HK-2 (cell line): Measurements from ENCODE around the gene FGF2.
"Not testable (repeated sequence)": the region's sequence is repeated elsewhere in the genome, so short reads cannot be mapped to it uniquely, and the experiment has no call there.

Experiments
- DNase-seq: peaks from one replicate; pipeline ENCODE4 v3.0.0-alpha.2; 2018; ENCODE audit not compliant: unreplicated experiment

FGF2 gene

DNA sequence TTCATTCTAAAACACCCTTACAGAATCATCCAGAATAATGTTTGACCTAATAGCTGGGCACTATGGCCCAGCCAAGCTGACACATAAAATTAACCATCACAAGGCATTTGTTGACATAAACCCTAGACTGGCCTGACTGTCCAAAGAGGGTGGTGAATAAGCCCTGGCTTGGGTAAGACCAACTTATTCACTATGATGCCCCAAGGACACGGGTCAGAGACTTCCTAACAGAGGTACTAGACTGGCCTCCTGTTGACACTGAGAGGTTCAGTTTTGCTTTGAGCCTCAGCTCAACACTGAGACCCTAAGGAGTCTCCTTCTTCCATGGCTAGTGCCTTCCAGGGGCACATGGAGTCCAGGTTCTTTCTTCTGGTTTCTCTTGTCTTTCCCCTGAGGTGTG, 21.3 kb downstream of the FGF2 start:
- no peak for DNase-seq

DNA sequence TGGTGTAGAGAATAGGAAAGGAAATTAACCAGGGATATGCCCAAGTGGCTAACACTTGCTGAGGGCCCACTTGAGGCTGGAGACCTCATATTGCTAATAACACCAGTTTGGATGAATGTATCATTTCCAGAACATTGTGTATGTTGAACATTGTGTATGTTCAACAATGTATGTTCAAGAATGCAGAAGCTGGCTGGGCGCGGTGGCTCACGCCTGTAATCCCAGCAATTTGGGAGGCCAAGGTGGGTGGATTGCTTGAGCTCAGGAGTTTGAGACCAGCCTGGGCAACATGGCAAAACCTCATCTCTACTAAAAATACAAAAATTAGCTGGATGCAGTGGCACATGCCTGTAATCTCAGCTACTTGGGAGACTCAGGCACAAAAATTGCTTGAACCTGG, 23.2 kb downstream of the FGF2 start:
- DNase-seq, result not testable (repeated sequence)

DNA sequence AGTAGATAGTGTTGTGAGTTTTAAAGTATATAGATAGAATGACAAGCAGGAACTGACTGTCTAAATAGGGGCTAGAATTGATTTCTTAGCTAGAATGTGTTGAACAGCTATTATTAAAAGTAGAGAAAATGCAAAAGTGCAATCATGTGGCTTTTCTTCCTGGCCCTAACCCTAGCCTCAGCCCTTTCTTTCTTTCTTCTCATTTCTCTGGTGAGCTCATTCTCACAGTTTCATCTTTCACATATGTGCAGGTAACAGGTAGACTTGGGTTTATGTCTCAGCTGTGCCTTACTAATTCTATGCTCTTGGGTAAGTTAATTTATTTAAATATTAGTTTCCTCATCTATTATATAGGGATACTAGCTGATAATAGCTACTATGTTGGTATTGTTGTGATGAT, 24.9 kb downstream of the FGF2 start:
- DNase-seq, result no peak

DNA sequence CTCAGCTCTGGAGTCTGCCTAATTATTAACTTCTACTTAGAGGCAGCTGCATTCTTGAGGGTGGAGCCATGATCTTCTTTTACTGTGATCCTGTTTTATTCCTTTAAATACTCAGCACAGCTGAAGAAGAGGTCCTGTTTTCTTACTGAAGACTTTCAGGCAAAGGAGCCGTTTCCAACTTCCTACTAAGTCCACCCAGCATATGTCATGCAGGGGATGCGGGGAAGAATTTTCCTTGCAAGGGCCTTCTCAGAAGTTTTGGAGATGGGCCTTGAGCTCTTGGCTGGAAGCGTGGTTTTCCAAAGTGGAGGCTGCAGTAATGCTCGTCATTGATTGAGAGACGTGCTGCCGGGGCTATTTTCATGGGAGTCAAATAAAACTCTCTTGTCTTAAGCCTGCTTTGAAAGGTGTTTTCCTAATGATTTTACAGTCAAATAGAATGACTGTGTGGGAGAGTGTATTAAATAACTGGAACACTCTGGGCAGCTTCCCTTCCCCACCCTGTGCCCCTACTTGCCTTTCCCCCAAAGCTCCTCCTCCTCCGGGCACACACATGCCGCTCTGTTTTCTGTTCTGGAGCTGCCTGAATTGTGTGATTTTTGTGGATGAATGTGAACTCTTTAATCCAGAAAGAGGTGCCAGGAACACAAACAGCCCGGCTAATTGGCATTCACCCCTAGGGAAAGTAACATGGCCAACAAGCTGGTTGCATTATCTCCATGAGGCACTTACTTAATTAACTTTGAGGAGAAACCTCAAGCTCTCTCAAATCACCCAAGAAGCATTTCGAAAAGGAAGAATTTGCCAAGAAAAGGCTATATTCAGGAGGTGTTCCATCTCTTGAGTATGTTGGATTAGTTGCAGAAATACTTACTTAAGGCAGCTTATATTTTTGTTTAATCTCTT, 28.1 kb downstream of the FGF2 start:
- no peak for DNase-seq

DNA sequence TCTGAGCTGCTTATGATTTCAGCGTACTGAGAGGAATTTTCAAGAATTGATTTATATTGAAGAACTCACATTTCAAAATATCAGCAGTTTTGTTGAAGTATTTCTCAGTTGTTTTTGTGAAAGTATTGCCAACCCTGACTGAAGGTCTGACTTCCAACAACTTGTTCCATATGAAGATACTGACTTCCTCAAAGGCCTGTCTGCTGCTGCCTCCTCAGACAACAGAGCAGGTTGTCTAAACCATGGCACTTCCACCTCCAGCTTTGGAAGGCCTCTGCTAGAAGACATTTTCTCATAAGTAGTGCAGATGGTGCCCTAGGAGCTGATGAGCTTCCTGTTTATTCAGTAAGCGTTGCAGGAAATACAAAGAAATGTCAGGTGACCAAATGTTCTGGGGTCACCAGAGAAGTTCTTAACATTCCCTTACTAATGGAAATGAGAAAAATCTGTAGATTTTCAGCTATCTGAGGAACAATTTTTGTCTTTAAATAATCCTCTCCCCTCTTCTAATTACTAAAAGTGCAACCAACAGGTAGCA, 28.8 kb downstream of the FGF2 start:
- no peak for DNase-seq

DNA sequence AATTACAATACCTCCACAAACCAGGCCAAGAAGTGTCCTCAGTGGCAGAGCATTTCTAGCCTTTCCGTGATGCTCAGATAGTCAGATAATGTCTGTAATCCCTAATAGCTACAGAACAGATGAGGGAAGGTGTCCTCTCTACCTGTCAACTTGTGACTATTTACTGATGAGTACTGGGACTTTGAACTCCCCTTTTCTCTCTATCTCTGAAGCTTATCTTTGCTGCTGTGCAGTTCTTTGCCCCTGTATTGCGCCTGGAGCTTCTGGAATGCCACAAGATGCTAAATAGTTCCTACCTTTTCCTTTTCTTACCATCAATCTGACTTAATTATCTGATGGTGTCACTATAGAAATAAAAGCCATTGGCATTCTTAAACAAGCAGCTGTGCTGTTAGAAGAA, 30.5 kb downstream of the FGF2 start:
- no peak for DNase-seq

DNA sequence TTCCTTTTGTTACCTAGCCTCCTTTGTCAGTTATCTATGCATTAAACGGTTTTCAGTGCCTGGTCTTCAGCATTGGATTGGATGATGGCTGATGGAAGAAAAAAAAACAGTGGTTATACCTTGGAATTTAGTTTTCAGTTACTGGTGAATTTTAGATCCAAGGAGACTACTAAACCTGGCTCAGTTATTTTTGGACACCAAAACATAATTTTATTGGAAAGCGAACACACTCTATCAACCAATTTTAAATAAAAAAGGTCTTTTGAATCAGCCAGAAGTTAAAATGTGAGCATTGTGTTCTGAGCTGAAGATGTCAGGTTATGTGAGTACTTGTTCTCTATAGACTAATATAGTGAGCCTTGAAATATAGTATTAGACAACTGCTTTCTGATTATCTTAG, 32.1 kb downstream of the FGF2 start:
- DNase-seq, result no peak

DNA sequence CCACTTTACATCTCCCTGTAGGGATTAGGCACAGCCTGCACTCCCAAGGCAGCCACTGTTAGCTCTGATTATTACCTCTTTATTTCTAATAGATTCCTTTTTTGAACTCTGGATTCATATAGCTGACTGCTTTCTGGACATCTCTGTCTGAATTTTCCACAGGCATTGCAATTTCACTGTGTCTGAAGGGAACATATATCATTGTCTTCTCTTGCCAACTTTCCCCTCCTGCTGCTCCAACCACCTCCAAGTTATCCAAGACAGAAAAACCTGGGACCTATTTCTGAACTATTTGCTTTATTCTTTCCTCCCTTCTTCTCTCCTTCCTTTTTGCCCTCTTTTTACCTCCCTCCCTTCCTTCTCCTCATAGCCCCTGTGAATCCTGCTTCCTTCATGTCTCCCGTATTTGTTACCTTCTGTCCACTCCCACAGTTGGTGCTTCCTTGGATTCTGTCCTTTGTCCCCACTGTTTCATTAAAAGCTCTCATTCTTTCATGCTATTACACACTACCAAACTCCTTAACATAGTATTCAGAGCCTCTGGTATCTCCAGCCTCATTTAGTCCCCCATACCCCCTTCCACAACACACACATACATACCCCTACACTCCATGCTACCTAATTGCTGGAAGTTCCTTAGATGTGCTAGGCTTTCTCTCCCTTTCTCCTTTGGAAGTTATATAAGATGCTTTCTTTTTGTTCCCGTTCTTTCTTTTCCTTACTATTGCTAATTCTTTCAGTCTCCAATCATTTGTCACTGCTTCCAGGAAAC, 34.7 kb downstream of the FGF2 start:
- DNase-seq, result no peak

DNA sequence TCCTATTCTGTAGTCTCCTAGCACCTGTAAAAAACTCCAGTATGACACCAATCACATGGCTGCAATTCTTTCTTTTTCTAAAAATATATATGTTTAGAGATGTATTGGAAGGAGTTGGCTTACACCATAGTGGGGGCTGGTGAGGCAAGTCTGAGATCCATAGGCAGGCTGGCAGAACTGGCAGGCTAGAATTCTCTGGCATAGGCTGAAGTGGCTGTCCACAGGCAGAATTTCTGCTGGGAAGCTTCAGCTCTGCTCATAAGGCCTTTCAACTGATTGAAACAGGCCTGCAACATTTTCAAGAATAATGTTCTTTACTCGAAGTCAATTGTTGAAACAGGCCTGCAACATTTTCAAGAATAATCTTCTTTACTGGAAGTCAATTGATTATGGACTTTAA, 37.0 kb downstream of the FGF2 start:
- DNase-seq, result no peak

DNA sequence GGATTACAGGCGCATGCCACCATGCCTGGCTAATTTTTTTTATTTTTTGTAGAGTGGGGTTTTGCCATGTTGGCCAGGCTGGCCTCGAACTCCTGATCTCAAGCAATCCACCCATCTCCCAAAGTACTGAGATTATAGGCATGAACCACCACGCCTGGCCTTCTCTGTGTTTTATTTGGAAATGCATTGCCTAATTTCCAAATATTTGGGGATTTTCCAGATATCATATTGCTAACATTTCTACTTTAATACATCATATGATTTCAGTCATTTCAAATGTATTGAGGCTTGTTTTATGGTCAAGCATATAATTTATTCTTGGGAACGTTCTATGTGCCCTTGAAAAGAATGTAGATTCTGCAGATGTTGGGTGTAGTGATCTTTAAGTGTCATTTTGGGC, 38.8 kb downstream of the FGF2 start:
- no peak for DNase-seq

DNA sequence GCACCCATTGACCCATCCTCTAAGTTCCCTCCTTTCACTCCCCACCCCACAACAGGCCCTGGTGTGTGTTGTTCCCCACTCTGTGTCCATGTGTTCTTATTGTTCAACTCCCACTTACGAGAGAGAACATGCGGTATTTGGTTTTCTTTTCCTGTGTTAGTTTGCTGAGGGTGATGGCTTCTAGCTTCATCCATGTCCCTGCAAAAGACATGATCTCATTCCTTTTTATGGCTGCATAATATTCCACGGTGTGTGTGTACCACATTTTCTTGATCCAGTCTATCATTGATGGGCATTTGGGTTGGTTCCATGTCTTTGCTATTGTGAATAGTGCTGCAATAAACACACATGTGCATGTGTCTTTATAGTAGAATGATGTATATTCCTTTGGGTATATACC, 41.6 kb downstream of the FGF2 start:
- not testable (repeated sequence) for DNase-seq

DNA sequence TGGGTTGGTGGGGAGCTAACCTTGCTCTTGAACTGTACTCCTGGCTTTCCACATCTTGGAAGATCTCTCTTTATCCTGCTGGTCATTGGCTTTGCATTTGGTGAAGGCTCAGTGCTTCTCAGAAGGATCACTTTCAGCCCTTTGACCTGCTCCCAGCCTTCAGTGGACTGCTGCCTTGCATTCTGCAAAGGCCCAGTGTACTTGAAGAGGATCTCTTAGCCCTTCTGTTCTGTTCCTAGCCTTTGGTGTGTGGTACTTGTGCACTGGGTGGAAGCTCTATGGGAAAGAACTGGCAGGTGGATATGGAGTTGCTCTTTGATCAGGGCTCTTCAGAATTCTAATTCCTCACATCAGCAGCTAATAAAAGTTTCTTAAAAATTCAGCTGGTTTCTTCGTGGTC, 46.5 kb downstream of the FGF2 start:
- DNase-seq, result peak; percentile 28

DNA sequence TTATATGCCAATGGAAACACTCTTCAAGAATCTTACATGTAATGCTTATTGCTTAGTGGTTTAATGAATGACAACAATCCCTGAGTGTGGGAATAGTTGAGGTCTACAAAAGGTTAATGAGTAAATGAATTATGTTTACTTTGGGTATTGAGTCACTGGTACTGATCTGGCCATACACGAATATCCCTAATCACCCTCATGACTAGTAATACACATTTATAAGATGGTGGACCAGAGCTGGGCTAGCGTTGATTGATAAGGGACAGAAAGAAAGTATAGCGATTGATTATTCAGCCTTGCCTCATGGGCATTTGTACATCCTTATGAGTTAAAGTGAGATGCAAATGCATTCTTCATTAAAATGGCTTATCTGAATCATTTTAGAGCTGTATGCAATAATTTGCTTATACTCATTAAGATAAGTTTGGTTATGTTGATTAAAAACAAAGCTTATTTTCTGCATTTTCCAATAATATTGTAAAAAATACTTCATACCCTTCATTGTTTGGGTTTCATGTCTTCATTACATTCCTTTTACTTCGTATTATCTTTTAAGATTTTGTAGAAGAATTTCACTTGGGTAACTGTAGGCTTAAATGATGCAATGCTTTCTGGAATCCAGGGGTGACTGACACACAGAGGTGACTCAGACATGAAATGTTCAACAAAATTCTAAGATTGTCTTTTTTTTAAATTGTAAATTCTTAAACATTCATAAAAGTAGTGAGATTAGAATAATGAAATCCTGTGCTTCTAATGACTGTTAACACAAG, 47.4 kb downstream of the FGF2 start:
- DNase-seq, result peak; percentile 32

DNA sequence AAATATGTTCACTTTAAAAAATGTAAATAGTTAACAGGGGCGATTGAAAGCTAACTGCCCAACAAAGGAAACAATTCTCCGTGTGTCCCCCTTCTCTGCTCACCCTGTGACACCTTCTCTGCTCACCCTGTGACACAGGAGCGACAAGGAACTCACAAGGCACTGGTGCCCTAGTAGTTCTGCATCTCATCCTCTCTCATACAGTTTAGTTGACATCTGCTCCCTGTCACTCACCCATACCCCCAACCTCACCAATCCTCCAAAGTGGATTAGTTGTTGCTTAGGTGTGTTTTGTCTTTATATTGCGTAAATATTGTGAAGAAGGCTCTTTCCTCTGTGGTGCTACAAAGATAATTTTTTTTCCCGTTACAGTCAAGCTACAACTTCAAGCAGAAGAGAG, 49.3 kb downstream of the FGF2 start:
- no peak for DNase-seq

DNA sequence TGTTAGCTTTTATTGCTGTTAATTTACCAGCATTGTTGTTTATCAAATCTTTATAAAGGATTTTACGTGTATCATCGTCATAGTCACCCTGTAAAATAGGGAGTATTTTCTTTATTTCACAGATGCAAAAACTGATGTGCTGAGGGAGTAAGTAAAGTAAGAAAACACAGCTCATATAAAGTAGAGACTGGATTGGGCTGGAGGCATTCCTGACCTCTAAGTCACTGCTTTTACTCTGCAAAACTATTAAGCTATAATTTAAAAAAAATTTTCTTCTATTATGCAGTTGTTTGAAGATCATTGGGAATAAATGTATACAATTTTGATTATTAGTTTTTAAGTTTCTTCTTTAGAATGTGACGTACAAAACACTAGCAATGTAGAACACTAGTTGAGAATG, 49.8 kb downstream of the FGF2 start:
- DNase-seq, result no peak

DNA sequence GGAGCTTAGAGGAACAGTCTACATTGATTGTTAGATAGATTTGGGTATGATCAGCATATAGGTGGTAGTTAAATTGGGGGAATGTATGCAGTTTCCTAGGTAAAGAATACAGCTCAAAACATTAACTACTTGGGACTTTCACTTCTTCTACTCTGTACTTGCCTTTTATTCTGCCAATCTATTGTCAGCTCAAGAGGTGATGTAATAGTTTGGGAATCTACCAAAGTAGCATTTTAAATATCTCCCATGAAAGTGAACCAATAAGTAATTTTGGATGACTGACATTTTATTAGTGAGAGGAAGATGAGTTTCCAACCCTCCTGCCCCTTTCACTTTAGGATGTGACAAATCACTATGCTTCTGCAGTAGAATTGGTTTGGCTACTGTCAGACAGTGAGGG, 52.4 kb downstream of the FGF2 start:
- DNase-seq, result no peak

DNA sequence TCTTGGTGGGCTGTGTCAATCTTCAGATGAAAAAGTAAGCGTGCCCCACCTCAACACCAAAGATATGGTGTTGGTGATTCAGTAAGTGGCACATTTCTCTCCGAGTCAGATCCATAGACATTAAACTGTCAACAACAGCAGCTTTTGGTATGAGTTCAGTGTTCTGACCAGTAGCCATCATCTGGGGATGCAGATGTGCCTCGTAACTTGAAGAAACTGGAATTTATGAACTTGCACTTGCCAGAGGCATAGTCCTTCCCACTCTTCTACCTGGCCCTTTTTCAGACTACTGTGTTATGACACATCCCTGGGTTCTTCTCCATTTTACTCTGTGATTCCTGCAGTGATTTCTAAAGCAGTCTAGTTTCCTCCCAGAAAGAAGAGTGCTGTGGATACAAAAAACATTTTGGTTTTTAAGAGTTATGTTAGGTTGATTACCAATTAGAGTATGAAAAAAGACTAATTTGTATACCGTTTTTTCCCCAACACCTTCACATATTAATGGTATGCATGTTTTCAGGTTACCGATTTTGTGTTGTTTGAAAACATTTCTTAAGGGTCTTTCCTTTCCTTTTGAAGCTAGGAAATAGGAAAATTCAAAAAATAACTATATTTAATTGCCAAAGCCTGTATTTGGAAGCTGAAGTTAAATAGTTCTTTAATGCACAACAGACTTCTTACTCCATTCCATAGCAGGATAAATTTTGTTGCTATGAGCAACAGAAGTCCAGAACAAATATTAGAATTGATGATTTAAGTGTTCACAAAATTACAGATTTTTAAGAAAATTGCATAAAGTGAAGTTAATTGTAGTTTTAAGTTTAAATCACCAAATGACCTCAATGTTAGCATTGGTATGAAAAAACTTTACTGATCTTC, 56.5 kb downstream of the FGF2 start:
- DNase-seq, result no peak

DNA sequence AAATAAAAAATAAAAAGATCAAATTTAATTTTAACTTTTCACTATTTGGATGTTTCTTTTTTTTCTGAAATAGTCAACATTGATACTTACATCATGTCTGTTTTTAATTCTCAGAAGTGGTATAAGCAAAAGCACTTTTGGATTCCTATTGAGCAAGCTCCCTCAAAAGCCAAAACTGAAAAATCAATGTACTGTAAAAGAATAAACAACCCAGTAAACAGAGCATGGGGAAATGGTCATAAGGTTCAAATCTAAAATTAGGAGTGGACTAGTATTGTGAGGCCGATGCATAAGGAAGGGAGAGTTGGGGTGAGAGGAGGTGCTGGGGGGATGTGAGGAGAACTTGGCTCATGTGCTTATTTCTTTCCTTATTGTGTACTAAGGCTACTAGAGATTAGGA, 57.9 kb downstream of the FGF2 start:
- no peak for DNase-seq

DNA sequence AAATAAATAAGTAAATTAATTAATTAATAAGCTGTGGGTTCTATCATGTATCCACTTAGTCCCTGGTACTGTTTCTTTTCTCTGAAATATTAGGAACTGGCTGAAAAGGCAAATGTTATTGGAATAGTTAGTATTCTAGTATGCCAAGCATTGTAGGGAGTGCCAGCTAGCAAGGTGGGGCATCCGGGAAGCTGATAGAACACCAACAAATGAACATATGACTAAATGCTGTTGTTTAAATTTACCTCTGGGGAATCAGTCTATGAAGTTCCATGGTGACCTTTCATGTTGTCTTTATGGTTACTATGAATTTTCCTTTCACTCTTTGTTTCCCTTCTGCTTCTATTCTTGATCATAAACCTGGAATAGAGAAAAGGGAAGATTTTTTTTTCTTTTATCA, 63.1 kb downstream of the FGF2 start:
- DNase-seq, result no peak

DNA sequence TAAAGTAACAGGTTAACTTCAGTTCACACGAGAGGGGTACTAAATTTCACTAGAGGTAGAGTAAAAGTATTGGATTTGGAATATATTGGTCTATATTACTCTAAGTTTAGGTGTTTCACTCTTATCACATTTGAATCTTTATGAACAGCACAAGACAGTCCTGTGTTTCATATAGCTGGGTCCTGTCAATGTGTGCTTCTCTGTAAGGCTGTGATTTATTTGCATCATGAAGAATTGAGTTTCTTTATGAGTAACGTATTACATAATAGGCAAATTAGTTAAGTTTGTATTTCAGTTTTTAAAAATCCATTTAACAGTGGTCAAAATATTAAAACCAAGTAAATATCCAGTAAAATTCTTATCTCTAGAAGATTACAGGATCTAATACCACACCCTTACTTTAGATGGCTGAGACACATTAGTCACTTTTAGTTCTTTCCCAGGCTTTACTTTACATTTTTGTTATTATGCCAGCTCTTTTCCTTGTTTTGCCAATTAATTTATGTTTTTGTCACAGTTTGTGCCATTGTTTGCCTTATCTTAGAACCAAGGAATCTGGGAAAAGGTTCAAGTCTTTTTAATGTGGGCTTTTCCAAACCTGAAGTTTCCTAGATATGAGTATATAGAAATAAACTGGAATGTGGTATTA, 63.6 kb downstream of the FGF2 start:
- no peak for DNase-seq

DNA sequence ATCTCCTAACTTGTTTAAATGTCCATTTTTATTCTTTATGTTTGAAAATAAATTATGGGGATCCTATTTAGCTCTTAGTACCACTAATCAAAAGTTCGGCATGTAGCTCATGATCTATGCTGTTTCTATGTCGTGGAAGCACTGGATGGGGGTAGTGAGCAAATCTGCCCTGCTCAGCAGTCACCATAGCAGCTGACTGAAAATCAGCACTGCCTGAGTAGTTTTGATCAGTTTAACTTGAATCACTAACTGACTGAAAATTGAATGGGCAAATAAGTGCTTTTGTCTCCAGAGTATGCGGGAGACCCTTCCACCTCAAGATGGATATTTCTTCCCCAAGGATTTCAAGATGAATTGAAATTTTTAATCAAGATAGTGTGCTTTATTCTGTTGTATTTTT, 68.2 kb downstream of the FGF2 start:
- peak; percentile 38 for DNase-seq
